DOHH2 (cell line): ENCODE measurements around the gene EHMT1.

Experiments
- H3F3A ChIP-seq: fragments of 200-600 bp; sonication (generic), shearing (Covaris generic); 2 replicates; pipeline ENCODE4 v1.6.0; 2016; ENCODE audit warnings: antibody characterized with exemption, mild to moderate bottlenecking; ENCODE audit not compliant: control insufficient read depth, insufficient read depth
- H3K27ac ChIP-seq: fragments of 200-600 bp; sonication (generic); 2 replicates; pipeline ENCODE4 v1.5.1; 2014; ENCODE audit warnings: low read depth, mild to moderate bottlenecking, low read length, moderate library complexity
- H3K27me3 ChIP-seq: fragments of 200-600 bp; sonication (generic); 2 replicates; pipeline ENCODE4 v1.6.1; 2014; ENCODE audit warnings: mild to moderate bottlenecking, low read length, mixed read lengths; ENCODE audit not compliant: control insufficient read depth
- H3K36me3 ChIP-seq: fragments of 200-600 bp; sonication (generic); 2 replicates; pipeline ENCODE4 v1.6.1; 2014; ENCODE audit warnings: mild to moderate bottlenecking, low read length, moderate library complexity, mixed read lengths; ENCODE audit not compliant: control insufficient read depth
- H3K4me1 ChIP-seq: fragments of 200-600 bp; sonication (generic); 2 replicates; pipeline ENCODE4 v1.6.1; 2014; ENCODE audit warnings: mild to moderate bottlenecking, low read length, mixed read lengths; ENCODE audit not compliant: control insufficient read depth
- H3K4me2 ChIP-seq: fragments of 200-600 bp; sonication (generic); 2 replicates; pipeline ENCODE4 v1.6.0; 2014; ENCODE audit warnings: mild to moderate bottlenecking, low read length, moderate library complexity
- H3K4me3 ChIP-seq: fragments of 200-600 bp; sonication (generic); 2 replicates; pipeline ENCODE4 v1.5.1; 2014; ENCODE audit warnings: mild to moderate bottlenecking, low read length, mixed read lengths
- H3K79me2 ChIP-seq: fragments of 200-600 bp; sonication (generic); 2 replicates; pipeline ENCODE4 v1.6.1; 2014; ENCODE audit warnings: mild to moderate bottlenecking, low read length, mixed read lengths; ENCODE audit not compliant: control insufficient read depth
- H3K9me2 ChIP-seq: fragments of 200-600 bp; sonication (generic); replicated peaks from 2 replicates; pipeline ENCODE4 v1.6.1; 2014; ENCODE audit warnings: mild to moderate bottlenecking, low read length, mixed read lengths; ENCODE audit not compliant: control insufficient read depth
- H3K9me3 ChIP-seq: fragments of 200-600 bp; sonication (generic); 2 replicates; pipeline ENCODE4 v1.6.1; 2014; ENCODE audit warnings: antibody characterized with exemption, low read length, mixed read lengths; ENCODE audit not compliant: control insufficient read depth, insufficient read depth
- H4K20me1 ChIP-seq: fragments of 200-600 bp; sonication (generic); 2 replicates; pipeline ENCODE4 v1.6.0; 2014; ENCODE audit warnings: low read depth, mild to moderate bottlenecking, antibody characterized with exemption, low read length, moderate library complexity; ENCODE audit not compliant: control insufficient read depth, insufficient read depth
- CTCF ChIP-seq: fragments of 200-600 bp; sonication (generic); IDR thresholded peaks from one replicate; pipeline ENCODE4 v1.5.1; 2014; ENCODE audit warnings: antibody characterized with exemption, mild to moderate bottlenecking, low read depth, low read length; ENCODE audit not compliant: poor library complexity, severe bottlenecking
- EZH2phosphoT487 ChIP-seq: fragments of 200-600 bp; sonication (generic); IDR thresholded peaks from 2 replicates; pipeline ENCODE4 v1.6.1; 2017; ENCODE audit warnings: borderline replicate concordance, mild to moderate bottlenecking, antibody characterized with exemption, low read length, moderate library complexity, mixed read lengths

The EHMT1 gene

DNA sequence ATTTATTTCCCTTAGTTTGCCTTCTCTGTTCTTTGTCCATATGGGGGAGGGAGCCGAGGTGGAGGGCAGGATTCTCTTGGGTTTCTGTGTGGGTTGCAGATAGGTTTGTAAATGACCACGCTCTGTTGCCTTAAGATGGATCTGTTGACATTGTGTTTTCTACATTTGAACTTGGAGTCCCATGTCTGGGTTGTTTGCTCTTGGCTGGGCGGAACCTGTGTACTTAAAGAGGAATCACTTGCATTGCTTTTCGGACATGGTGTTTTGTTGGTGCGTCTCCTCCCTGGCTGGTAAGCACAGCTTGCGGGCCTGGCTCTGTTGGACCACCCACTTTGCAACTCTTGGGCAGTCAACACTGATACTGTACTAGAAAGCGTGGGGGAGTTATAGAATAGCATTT, 45.9 kb downstream of the EHMT1 start:
- Histone ChIP-seq H3K4me1 (peaks cover 98% of the 10 kb centered on the region), H3K9me2 (no peaks in the 10 kb centered on the region), H3K79me2 (peaks cover 98% of the 10 kb centered on the region), H3F3A (peaks cover 24% of the 10 kb centered on the region), H3K36me3 (peaks cover 57% of the 10 kb centered on the region), H3K9me3 (no peaks in the 10 kb centered on the region), H3K4me2 (peak overlapping the region; percentile 46), H4K20me1 (no peaks in the 10 kb centered on the region), H3K4me3 (peak overlapping the region; percentile 20), H3K27me3 (no peaks in the 10 kb centered on the region), H3K27ac (peak overlapping the region; percentile 90)
- TF ChIP-seq EZH2phosphoT487 (no peak), CTCF (no peak)

GRCh38 chr9:137665226-137665625, 46.4 kb downstream of the EHMT1 start:
- no peaks in the 10 kb centered on the region for H3K9me3 ChIP-seq
- peak overlapping the region; percentile 58 for H3K4me3 ChIP-seq
- TF ChIP-seq CTCF (no peak), EZH2phosphoT487 (no peak)
- H3F3A ChIP-seq = peaks cover 25% of the 10 kb centered on the region
- peak overlapping the region; percentile 90 for H3K27ac ChIP-seq
- peaks cover 59% of the 10 kb centered on the region for H3K36me3 ChIP-seq
- H3K4me1 ChIP-seq = peaks cover 98% of the 10 kb centered on the region
- peaks cover 98% of the 10 kb centered on the region for H3K79me2 ChIP-seq
- H3K4me2 ChIP-seq = peak overlapping the region; percentile 73
- no peaks in the 10 kb centered on the region for H3K27me3 ChIP-seq
- no peaks in the 10 kb centered on the region for H3K9me2 ChIP-seq
- no peaks in the 10 kb centered on the region for H4K20me1 ChIP-seq

DNA sequence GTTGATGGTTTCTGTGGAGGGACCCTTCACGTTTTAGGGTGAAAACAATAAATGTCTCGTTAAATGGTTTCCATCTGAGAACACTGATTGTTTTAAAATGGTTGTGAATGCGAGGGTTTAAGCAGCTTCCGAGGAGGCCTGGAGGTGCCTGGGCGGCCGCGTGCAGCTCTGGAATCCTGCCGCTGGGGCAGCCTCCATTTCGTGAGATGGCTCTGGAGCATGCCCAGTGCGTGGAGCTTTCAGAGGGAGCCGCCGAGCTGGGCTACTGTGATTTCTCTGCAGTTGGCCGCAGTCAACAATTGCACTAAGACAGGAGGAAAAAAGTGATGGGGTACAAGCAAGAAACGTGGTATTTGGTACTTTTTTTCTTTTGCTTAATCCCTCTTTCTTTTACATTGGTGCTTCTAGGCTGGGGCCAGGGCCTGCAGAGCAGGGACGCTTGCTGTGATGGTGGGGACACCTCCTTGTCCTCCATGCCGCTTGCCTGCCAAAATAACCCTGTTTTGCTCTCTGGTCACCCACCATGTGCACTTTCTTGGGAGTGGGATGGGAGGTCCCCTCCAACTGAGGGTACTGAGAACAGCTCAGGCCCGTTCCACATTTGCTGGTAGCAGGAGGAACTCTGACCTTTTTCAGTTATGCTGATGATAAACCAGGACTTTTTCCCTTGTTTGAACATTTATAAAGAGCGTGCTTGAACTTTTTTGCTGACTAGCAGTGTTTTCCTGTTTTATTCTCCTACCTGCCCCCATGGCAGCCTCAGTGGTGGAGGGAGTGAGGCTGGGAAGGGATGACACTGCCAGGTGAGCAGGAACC, 47.1 kb downstream of the EHMT1 start:
- peaks cover 98% of the 10 kb centered on the region for H3K79me2 ChIP-seq
- H3K4me2 ChIP-seq = peak overlapping the region; percentile 73
- H3K4me3 ChIP-seq = peak overlapping the region; percentile 58
- no peaks in the 10 kb centered on the region for H3K9me2 ChIP-seq
- peaks cover 64% of the 10 kb centered on the region for H3K36me3 ChIP-seq
- peaks cover 98% of the 10 kb centered on the region for H3K4me1 ChIP-seq
- H3K27me3 ChIP-seq = no peaks in the 10 kb centered on the region
- no peaks in the 10 kb centered on the region for H4K20me1 ChIP-seq
- no peaks in the 10 kb centered on the region for H3K9me3 ChIP-seq
- peak overlapping the region; percentile 90 for H3K27ac ChIP-seq
- TF ChIP-seq CTCF (no peak), EZH2phosphoT487 (no peak)
- H3F3A ChIP-seq = peaks cover 27% of the 10 kb centered on the region
